ENCODE measurements around the gene NANP. TPM values are rescaled to one million over a fixed set of nuclear protein-coding genes. Genes with fewer than 3 reads are reported as not detected.
"Not testable (repeated sequence)": the region's sequence is repeated elsewhere in the genome, so short reads cannot be mapped to it uniquely, and the experiment has no call there.

Gene NANP
- total RNA-seq, 3 donors from 2014 or later: 3.8 to 5.7 (median 5.2) TPM

DNA sequence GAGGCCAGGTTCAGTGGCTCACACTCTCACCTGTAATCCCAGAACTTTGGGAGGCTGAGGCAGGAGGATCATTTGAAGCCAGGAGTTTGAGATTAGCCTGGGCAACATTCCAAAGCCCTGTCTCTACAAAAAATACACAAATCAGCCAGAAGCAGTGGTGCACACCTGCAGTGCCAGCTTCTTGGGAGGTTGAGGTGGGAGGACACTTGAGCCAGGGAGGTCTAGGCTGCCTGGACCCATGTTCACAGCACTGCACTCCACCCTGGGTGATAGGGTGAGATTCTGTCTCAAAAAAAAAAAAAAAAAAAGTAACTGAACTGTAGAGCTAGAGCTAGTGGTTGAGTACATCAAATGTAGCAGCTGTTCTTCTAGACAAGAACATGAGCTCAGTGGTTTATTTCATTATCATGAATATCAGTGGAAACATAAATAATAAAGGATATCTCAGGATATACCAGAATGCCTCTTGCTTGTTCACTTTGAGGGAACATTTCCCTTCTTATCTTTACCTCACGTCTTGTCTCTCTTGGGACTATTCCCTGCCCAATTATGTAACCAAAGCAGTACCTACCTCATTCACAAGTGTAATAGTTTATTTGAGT, 17.6 kb downstream of the NANP start:
- no peak overlapping the region for H3K4me3 ChIP-seq
- intact Hi-C loops (cut with DNase I; ENCODE audit: low total_unique reads): no loop called here

DNA sequence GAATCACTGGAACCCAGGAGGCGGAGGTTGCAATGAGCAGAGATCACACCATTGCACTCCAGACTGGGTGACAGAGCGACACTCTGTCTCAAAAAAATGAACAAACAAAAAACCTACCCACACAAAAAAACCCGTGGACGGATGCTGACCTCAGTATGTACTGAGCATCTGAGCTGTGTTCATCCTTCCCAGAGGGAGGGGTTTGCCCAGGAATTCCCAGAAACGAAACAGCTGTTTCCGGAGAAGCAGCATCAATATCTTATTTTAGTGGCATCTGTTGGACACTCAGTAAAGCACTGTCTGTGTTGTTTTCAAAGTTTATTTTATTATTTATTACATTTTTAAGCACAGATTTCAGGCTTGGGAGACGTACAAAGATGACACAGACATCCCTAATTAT, 18.7 kb downstream of the NANP start:
- no peaks in the 10 kb centered on the region for H3K27me3 ChIP-seq

More for the DNA sequence above, 17.6 kb downstream of the NANP start:
- no peak for DNase-seq (ENCODE audit: low spot score in 2 of 2)
- H3K4me1 ChIP-seq: no peaks in the 10 kb centered on the region
- H3K9me3 ChIP-seq: no peaks in the 10 kb centered on the region
- H3K27ac ChIP-seq: no peak overlapping the region
- no peaks in the 10 kb centered on the region for H3K27me3 ChIP-seq
- TF ChIP-seq, protein P1, sequence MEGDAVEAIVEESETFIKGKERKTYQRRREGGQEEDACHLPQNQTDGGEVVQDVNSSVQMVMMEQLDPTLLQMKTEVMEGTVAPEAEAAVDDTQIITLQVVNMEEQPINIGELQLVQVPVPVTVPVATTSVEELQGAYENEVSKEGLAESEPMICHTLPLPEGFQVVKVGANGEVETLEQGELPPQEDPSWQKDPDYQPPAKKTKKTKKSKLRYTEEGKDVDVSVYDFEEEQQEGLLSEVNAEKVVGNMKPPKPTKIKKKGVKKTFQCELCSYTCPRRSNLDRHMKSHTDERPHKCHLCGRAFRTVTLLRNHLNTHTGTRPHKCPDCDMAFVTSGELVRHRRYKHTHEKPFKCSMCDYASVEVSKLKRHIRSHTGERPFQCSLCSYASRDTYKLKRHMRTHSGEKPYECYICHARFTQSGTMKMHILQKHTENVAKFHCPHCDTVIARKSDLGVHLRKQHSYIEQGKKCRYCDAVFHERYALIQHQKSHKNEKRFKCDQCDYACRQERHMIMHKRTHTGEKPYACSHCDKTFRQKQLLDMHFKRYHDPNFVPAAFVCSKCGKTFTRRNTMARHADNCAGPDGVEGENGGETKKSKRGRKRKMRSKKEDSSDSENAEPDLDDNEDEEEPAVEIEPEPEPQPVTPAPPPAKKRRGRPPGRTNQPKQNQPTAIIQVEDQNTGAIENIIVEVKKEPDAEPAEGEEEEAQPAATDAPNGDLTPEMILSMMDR (IDR thresholded peaks at IDR 0.05): no peak
- TF ChIP-seq POLR2A (IDR thresholded peaks at IDR 0.05) (no peak), POLR2AphosphoS5 (IDR thresholded peaks at IDR 0.05) (no peak)
- no peaks in the 10 kb centered on the region for H3K36me3 ChIP-seq

DNA sequence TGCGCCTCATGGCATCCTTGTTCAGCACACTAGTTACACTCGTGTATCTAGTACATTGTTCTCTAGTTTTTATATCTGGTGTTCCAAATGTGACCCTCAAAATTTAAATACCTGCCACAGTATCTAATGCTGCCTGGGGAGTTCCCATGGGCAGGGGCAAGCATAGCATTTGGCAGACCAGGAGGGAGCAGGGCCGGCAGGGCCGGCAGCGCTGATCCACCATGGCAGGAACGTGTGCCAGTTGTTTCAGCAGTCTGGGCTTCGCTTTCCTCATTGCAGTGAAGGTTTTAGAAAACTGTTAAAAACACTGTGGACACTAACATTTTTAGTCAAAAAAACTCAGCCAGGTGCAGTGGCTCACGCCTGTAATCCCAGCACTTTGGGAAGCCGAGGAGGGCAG, 19.2 kb downstream of the NANP start:
- Histone ChIP-seq H3K9me3 (no peaks in the 10 kb centered on the region), H3K27me3 (no peaks in the 10 kb centered on the region), H3K4me1 (no peaks in the 10 kb centered on the region), H3K36me3 (no peaks in the 10 kb centered on the region), H3K27ac (no peak overlapping the region), H3K4me3 (no peak overlapping the region)
- TF ChIP-seq, protein P1 (IDR thresholded peaks at IDR 0.05): no peak
- TF ChIP-seq POLR2A (IDR thresholded peaks at IDR 0.05) (no peak), POLR2AphosphoS5 (IDR thresholded peaks at IDR 0.05) (no peak)
- DNase-seq (ENCODE audit: low spot score in 2 of 2): no peak
- intact Hi-C loops (cut with DNase I; ENCODE audit: low total_unique reads): no loop called here

More for the DNA sequence above, 18.7 kb downstream of the NANP start:
- intact Hi-C loops (cut with DNase I; ENCODE audit: low total_unique reads): no loop called here
- Histone ChIP-seq H3K4me3 (no peak overlapping the region), H3K36me3 (no peaks in the 10 kb centered on the region), H3K27ac (no peak overlapping the region), H3K4me1 (no peaks in the 10 kb centered on the region), H3K9me3 (no peaks in the 10 kb centered on the region)
- TF ChIP-seq, protein P1 (IDR thresholded peaks at IDR 0.05): no peak
- TF ChIP-seq POLR2A (IDR thresholded peaks at IDR 0.05) (no peak), POLR2AphosphoS5 (IDR thresholded peaks at IDR 0.05) (no peak)
- no peak for DNase-seq (ENCODE audit: low spot score in 2 of 2)

DNA sequence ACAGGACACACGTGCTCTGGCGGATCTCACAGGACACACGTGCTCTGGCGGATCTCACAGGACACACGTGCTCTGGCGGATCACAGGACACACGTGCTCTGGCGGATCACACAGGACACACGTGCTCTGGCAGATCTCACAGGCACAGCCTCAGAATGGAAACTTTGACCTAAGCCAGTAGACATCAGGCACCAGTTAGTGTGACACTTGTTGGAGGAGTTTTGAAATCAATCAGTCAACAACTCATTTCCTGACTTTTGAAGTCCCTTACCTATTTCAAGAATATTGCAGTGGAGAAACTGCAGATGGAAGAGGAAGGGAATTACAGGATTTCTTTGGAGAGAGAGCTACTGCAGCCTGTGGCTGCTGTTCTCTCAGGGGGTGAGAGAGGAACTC, 20.9 kb downstream of the NANP start:
- H3K36me3 ChIP-seq; H3K9me3 ChIP-seq; H3K27me3 ChIP-seq; intact Hi-C loops (cut with DNase I; ENCODE audit: low total_unique reads); DNase-seq (ENCODE audit: low spot score in 2 of 2); H3K27ac ChIP-seq; H3K4me3 ChIP-seq; H3K4me1 ChIP-seq: not testable (repeated sequence)

DNA sequence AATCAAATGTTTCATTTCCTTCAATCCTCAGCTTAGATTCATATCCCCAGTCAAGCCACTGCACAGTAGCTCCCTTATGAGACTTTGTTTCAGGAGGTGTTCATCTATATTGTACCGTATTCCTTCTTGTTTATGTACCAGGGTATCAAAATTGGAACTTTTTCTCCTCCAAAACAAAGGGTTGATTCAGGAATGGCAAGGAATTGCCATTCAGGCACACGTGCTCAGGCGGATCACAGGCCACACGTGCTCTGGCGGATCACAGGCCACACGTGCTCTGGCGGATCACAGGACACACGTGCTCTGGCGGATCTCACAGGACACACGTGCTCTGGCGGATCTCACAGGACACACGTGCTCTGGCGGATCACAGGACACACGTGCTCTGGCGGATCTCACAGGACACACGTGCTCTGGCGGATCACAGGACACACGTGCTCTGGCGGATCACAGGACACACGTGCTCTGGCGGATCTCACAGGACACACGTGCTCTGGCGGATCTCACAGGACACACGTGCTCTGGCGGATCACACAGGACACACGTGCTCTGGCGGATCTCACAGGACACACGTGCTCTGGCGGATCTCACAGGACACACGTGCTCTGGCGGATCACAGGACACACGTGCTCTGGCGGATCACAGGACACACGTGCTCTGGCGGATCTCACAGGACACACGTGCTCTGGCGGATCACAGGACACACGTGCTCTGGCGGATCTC, 21.5 kb downstream of the NANP start:
- H3K9me3 ChIP-seq; DNase-seq (ENCODE audit: low spot score in 2 of 2); H3K36me3 ChIP-seq; H3K4me1 ChIP-seq; H3K4me3 ChIP-seq; intact Hi-C loops (cut with DNase I; ENCODE audit: low total_unique reads); H3K27ac ChIP-seq; H3K27me3 ChIP-seq: not testable (repeated sequence)

DNA sequence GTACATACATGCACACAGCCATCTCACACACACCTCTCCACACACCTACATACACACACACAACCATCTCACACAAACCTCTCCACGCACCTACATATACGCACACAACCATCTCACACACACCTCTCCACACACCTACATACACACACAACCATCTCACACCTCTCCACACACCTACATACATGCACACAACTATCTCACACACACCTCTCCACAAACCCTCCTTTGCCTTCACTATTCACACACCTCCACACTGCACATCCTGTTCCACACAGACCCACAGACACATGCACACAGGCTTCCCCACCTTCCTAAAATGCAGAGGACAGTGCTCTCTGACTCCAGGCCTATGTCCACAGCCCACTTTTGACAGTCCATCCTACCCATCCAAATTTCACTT, 22.2 kb downstream of the NANP start:
- TF ChIP-seq POLR2AphosphoS5 (IDR thresholded peaks at IDR 0.05) (no peak), POLR2A (IDR thresholded peaks at IDR 0.05) (no peak)
- TF ChIP-seq, protein P1 (IDR thresholded peaks at IDR 0.05): no peak
- no peaks in the 10 kb centered on the region for H3K4me1 ChIP-seq
- H3K27me3 ChIP-seq: no peaks in the 10 kb centered on the region
- no peaks in the 10 kb centered on the region for H3K9me3 ChIP-seq
- H3K36me3 ChIP-seq: no peaks in the 10 kb centered on the region
- intact Hi-C loops (cut with DNase I; ENCODE audit: low total_unique reads): no loop called here
- H3K4me3 ChIP-seq: no peak overlapping the region
- no peak overlapping the region for H3K27ac ChIP-seq
- DNase-seq (ENCODE audit: low spot score in 2 of 2): no peak
